Esophagus muscularis mucosa (tissue), 3 donors: ENCODE data around the gene MIA3.

Source experiments
- POLR2A ChIP-seq: fragments of 450-650 bp; IDR thresholded peaks from one replicate; pipeline ENCODE4 v1.6.1; 2017; ENCODE audit warnings: antibody characterized with exemption, moderate library complexity, mild to moderate bottlenecking, low read depth
- TF ChIP-seq, protein P1 (sequence below), 3 experiments: fragments of 200-600 bp in 2 of 3; fragments of 450-650 bp in 1 of 3; sonication (generic) in 2 of 3; IDR thresholded peaks; one replicate each; pipeline ENCODE4 v1.5.1; 2017 to 2019; ENCODE audit warnings: antibody characterized with exemption in 3 of 3, mild to moderate bottlenecking in 2 of 3, moderate library complexity in 1 of 3

GRCh38 chr1:222627232-222627631 is 9.3 kb downstream of the MIA3 start:
- no peak for TF ChIP-seq POLR2A
- TF ChIP-seq, protein P1, sequence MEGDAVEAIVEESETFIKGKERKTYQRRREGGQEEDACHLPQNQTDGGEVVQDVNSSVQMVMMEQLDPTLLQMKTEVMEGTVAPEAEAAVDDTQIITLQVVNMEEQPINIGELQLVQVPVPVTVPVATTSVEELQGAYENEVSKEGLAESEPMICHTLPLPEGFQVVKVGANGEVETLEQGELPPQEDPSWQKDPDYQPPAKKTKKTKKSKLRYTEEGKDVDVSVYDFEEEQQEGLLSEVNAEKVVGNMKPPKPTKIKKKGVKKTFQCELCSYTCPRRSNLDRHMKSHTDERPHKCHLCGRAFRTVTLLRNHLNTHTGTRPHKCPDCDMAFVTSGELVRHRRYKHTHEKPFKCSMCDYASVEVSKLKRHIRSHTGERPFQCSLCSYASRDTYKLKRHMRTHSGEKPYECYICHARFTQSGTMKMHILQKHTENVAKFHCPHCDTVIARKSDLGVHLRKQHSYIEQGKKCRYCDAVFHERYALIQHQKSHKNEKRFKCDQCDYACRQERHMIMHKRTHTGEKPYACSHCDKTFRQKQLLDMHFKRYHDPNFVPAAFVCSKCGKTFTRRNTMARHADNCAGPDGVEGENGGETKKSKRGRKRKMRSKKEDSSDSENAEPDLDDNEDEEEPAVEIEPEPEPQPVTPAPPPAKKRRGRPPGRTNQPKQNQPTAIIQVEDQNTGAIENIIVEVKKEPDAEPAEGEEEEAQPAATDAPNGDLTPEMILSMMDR (IDR thresholded peaks at IDR 0.05) = no peak
